MCF 10A (cell line): Measurements from ENCODE around the gene LSP1. TPM values are rescaled to one million over a fixed set of nuclear protein-coding genes. Genes with fewer than 3 reads are reported as not detected.

ENCODE experiments used
- BruUV-seq: library from RNA; stranded (reverse); fragments of 400-500 nt; replicated peaks from 2 replicates; lab custom pipeline; 2021; lab: Mats Ljungman, UMichigan
- CTCF ChIA-PET: fragments of 300-600 bp; sonication (Branson Sonifier 250); formaldehyde crosslinking; extraction: SDS; loops from one replicate; lab custom pipeline; 2021; ENCODE audit warnings: antibody characterized with exemption, inconsistent platforms; lab: Yijun Ruan, JAX
- POLR2A ChIA-PET: fragments of 300-600, 350-650 bp; sonication (Branson Sonifier 250); formaldehyde crosslinking; extraction: SDS; loops from one replicate; lab custom pipeline; 2020; ENCODE audit warnings: antibody characterized with exemption, inconsistent platforms; lab: Yijun Ruan, JAX
- DNase-seq: peaks from one replicate; pipeline ENCODE4 v3.0.0-alpha.2; 2018; ENCODE audit not compliant: unreplicated experiment
- H3K27ac Mint-ChIP-seq: one replicate; pipeline ENCODE4 v1.8.0; 2022; ENCODE audit warnings: mild to moderate bottlenecking, low read depth, mixed read lengths; ENCODE audit not compliant: unreplicated experiment
- H3K27me3 Mint-ChIP-seq: one replicate; pipeline ENCODE4 v1.8.0; 2022; ENCODE audit warnings: mixed read lengths; ENCODE audit not compliant: insufficient read depth, unreplicated experiment
- H3K36me3 Mint-ChIP-seq: one replicate; pipeline ENCODE4 v1.8.0; 2022; ENCODE audit warnings: mild to moderate bottlenecking, moderate library complexity, mixed read lengths; ENCODE audit not compliant: insufficient read depth, unreplicated experiment
- H3K4me1 Mint-ChIP-seq: one replicate; pipeline ENCODE4 v1.8.0; 2022; ENCODE audit warnings: mixed read lengths; ENCODE audit not compliant: insufficient read depth, unreplicated experiment
- H3K4me3 Mint-ChIP-seq: one replicate; pipeline ENCODE4 v1.8.0; 2022; ENCODE audit warnings: mild to moderate bottlenecking, moderate library complexity, mixed read lengths; ENCODE audit not compliant: unreplicated experiment
- H3K9me3 Mint-ChIP-seq: one replicate; pipeline ENCODE4 v1.8.0; 2022; ENCODE audit warnings: mixed read lengths; ENCODE audit not compliant: unreplicated experiment
- CTCF ChIP-seq: fragments of 200-600 bp; IDR thresholded peaks from one replicate; pipeline ENCODE4 v1.8.0; 2022; ENCODE audit warnings: antibody characterized with exemption, mild to moderate bottlenecking; ENCODE audit not compliant: unreplicated experiment
- intact Hi-C: fragments of 100-400 bp; cut with micrococcal nuclease; formaldehyde crosslinking; loops from 2 replicates; pipeline ENCODE4 v1.14.1; 2022
- total RNA-seq: library from RNA; stranded (reverse); gene quantifications from 2 replicates; pipeline ENCODE4 v1.2.3, GENCODE V29; 2022

LSP1 gene
- total RNA-seq, 1 experiment from 2014 or later: 3.7 TPM

- H3K27me3 Mint-ChIP-seq: peaks cover 16% of the 10 kb centered on the region
- H3K27ac Mint-ChIP-seq: no peak within 1 kb of the TSS
- ChIA-PET CTCF (interaction anchor here (0.6 to 1.1 kb wide), 2 partner anchors 37 to 264 kb away, joined by 4 read pairs; no protein-coding TSS in a partner anchor), POLR2A (interaction anchor here (0.5 to 0.7 kb wide), 2 partner anchors 8 to 14 kb away, joined by 3 to 4 read pairs; no protein-coding TSS in a partner anchor)
- H3K4me1 Mint-ChIP-seq: no peaks in the 10 kb centered on the region
- H3K9me3 Mint-ChIP-seq: no peaks in the 10 kb centered on the region
- no peak for TF ChIP-seq CTCF
- no peak for DNase-seq
- no TSS peak for BruUV-seq
- no peaks in the 10 kb centered on the region for H3K36me3 Mint-ChIP-seq
- intact Hi-C loops: loop anchor here (5.0 kb wide), 1 partner anchor 37 kb away; no protein-coding TSS in a partner anchor
- H3K4me3 Mint-ChIP-seq: no peak within 1 kb of the TSS
Measured at GRCh38 chr11:1919391-1920127, 66.7 kb downstream of the LSP1 start, which contains the start of gene TNNT3. TSS of gene TNNT3 (plus strand) at chr11:1919703. CDS start at chr11:1922875, 3,172 bp downstream.

- no TSS peak for BruUV-seq
- CTCF ChIA-PET: interaction anchor here (0.5 to 2.0 kb wide), 4 partner anchors 38 to 264 kb away, joined by 3 to 13 read pairs (median 4); no protein-coding TSS in a partner anchor
- no peak for DNase-seq
- intact Hi-C loops: no loop called here
- Mint-ChIP-seq H3K4me3 (no peak overlapping the region), H3K36me3 (no peaks in the 10 kb centered on the region), H3K27me3 (peaks cover 8% of the 10 kb centered on the region), H3K27ac (no peak overlapping the region), H3K9me3 (no peaks in the 10 kb centered on the region), H3K4me1 (no peaks in the 10 kb centered on the region)
- POLR2A ChIA-PET: interaction anchor here (0.5 to 0.7 kb wide), 2 partner anchors 9 to 15 kb away, joined by 3 to 4 read pairs; no protein-coding TSS in a partner anchor
- no peak for TF ChIP-seq CTCF
Measured at GRCh38 chr11:1920128-1920908, 67.4 kb downstream of the LSP1 start.

- BruUV-seq: no TSS peak
- ChIA-PET CTCF (interaction anchor here (0.5 to 2.0 kb wide), 7 partner anchors 18 to 231 kb away, joined by 3 to 13 read pairs (median 3); no protein-coding TSS in a partner anchor), POLR2A (no interaction called here)
- H3K9me3 Mint-ChIP-seq: no peaks in the 10 kb centered on the region
- no peak overlapping the region for H3K4me3 Mint-ChIP-seq
- no peak for TF ChIP-seq CTCF
- DNase-seq: no peak
- no peak overlapping the region for H3K27ac Mint-ChIP-seq
- peaks cover 7% of the 10 kb centered on the region for H3K27me3 Mint-ChIP-seq
- no peaks in the 10 kb centered on the region for H3K4me1 Mint-ChIP-seq
- H3K36me3 Mint-ChIP-seq: no peaks in the 10 kb centered on the region
- intact Hi-C loops: no loop called here
Measured at GRCh38 chr11:1920909-1921573, 68.2 kb downstream of the LSP1 start.
